ENCODE results near the gene HERC3. TPM values are rescaled to one million over a fixed set of nuclear protein-coding genes. Genes with fewer than 3 reads are reported as not detected.

The HERC3 gene
- total RNA-seq, 1 experiment from 2014 or later = 34.9 TPM

DNA sequence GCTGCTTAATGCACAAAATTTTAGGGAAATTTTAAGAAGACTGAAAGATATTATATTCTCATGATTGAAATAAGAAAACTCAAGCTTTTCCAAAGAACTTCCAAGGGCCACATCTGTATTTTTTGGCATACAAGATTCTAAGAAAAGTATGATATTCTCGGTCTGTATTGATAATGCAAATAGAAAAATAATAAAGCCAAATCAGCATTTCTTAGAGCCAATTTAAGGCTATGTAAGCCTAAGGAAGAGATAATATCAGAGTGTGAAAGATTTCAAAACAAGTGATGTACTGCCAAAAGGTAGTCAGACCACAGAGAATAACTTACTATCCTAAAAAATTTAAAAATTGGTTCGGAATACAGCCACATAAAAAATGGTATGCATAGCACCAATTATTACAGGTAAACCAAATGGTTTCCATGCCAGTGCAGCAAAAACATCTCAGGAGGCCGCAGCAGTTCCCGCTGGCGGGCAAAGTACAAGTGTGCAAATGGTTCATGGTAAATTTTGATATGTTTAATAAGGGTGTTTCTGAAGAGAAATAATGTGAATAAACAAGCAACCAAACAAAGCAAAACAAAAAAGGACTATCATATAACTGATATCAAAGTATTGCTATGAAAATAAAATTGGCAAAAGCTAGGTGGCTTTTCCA lies 140.6 kb downstream of the HERC3 start:
- DNase-seq (ENCODE audit: unreplicated experiment) = no peak
- H3K27me3 Mint-ChIP-seq (ENCODE audit: insufficient read depth, unreplicated experiment) = no peaks in the 10 kb centered on the region
- TF ChIP-seq, protein P1, sequence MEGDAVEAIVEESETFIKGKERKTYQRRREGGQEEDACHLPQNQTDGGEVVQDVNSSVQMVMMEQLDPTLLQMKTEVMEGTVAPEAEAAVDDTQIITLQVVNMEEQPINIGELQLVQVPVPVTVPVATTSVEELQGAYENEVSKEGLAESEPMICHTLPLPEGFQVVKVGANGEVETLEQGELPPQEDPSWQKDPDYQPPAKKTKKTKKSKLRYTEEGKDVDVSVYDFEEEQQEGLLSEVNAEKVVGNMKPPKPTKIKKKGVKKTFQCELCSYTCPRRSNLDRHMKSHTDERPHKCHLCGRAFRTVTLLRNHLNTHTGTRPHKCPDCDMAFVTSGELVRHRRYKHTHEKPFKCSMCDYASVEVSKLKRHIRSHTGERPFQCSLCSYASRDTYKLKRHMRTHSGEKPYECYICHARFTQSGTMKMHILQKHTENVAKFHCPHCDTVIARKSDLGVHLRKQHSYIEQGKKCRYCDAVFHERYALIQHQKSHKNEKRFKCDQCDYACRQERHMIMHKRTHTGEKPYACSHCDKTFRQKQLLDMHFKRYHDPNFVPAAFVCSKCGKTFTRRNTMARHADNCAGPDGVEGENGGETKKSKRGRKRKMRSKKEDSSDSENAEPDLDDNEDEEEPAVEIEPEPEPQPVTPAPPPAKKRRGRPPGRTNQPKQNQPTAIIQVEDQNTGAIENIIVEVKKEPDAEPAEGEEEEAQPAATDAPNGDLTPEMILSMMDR (IDR thresholded peaks at IDR 0.05; ENCODE audit: unreplicated experiment) = no peak
- BruUV-seq (replicated peaks) = no TSS peak
- POLR2A ChIA-PET = interaction anchor here (1.2 kb wide), 1 partner anchor 209 kb away, joined by 3 read pairs; the partner anchor contains the start of gene PYURF
- H3K27ac Mint-ChIP-seq (ENCODE audit: low read depth, unreplicated experiment) = no peak overlapping the region
- CTCF ChIA-PET = no interaction called here
- no peaks in the 10 kb centered on the region for H3K9me3 Mint-ChIP-seq (ENCODE audit: unreplicated experiment)
- H3K36me3 Mint-ChIP-seq (ENCODE audit: insufficient read depth, unreplicated experiment) = peaks cover 39% of the 10 kb centered on the region
- intact Hi-C loops (cut with micrococcal nuclease) = no loop called here
- no peak overlapping the region for H3K4me3 Mint-ChIP-seq (ENCODE audit: unreplicated experiment)
- H3K4me1 Mint-ChIP-seq (ENCODE audit: insufficient read depth, unreplicated experiment) = no peaks in the 10 kb centered on the region

DNA sequence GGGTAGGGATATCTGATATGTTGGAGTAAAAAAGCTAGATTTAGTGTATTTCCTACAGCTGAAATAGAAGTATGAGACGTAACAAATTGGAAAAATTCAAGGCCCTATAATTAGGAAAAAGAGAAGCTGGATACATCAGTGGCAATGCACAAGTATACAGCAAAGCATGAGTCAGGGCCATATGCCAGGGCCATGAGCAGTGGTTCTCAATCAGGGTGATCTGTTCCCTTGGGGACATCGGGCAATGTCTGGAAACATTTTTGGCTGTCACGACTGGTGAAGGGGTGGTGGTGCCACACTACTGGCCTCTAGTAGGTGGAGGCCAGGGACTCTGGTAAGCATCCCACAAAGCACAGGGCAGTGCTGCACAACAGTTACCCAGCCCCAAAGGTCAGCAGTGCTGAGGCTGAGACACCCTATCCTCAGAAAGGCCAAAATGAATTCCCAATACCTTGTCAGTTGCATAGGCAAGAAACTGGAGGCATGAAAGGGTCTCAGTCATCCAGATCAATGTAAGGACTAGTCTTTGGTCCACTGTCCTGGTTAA lies 142.2 kb downstream of the HERC3 start:
- intact Hi-C loops (cut with micrococcal nuclease) = no loop called here
- H3K4me3 Mint-ChIP-seq (ENCODE audit: unreplicated experiment) = no peak overlapping the region
- H3K4me1 Mint-ChIP-seq (ENCODE audit: insufficient read depth, unreplicated experiment) = no peaks in the 10 kb centered on the region
- H3K27ac Mint-ChIP-seq (ENCODE audit: low read depth, unreplicated experiment) = no peak overlapping the region
- peaks cover 34% of the 10 kb centered on the region for H3K36me3 Mint-ChIP-seq (ENCODE audit: insufficient read depth, unreplicated experiment)
- ChIA-PET CTCF (interaction anchor here (0.9 kb wide), 1 partner anchor 20 kb away, joined by 4 read pairs; no protein-coding TSS in a partner anchor), POLR2A (no interaction called here)
- DNase-seq (ENCODE audit: unreplicated experiment) = no peak
- BruUV-seq (replicated peaks) = no TSS peak
- no peaks in the 10 kb centered on the region for H3K9me3 Mint-ChIP-seq (ENCODE audit: unreplicated experiment)
- TF ChIP-seq, protein P1 (IDR thresholded peaks at IDR 0.05; ENCODE audit: unreplicated experiment) = no peak
- no peaks in the 10 kb centered on the region for H3K27me3 Mint-ChIP-seq (ENCODE audit: insufficient read depth, unreplicated experiment)

DNA sequence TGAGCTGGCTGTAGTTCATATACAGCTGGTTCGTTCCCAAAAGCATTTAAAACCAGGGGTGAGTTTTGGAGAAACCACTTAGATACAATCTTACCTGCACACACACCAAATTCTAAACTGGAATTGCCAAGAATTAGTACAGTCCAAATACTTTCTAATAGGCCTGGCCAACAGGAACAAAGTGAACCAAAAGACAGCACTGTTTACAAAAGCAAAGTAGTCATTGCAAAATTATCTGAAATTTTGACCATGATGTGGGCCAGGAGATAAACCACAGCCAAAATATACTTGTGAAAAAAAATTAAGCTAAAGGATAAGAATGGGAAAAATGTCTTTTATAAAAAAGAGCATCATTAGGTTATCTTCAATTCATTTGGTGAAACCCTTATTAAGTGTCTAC lies 143.3 kb downstream of the HERC3 start:
- Mint-ChIP-seq H3K4me1 (ENCODE audit: insufficient read depth, unreplicated experiment) (no peaks in the 10 kb centered on the region), H3K9me3 (ENCODE audit: unreplicated experiment) (no peaks in the 10 kb centered on the region), H3K27ac (ENCODE audit: low read depth, unreplicated experiment) (no peak overlapping the region), H3K27me3 (ENCODE audit: insufficient read depth, unreplicated experiment) (no peaks in the 10 kb centered on the region), H3K36me3 (ENCODE audit: insufficient read depth, unreplicated experiment) (peaks cover 36% of the 10 kb centered on the region), H3K4me3 (ENCODE audit: unreplicated experiment) (no peak overlapping the region)
- ChIA-PET CTCF (interaction anchor here (1.7 kb wide), 1 partner anchor 11 kb away, joined by 5 read pairs; no protein-coding TSS in a partner anchor), POLR2A (interaction anchor here (1.2 to 1.3 kb wide), 2 partner anchors 11 to 32 kb away, joined by 3 read pairs; no protein-coding TSS in a partner anchor)
- DNase-seq (ENCODE audit: unreplicated experiment) = no peak
- intact Hi-C loops (cut with micrococcal nuclease) = no loop called here
- BruUV-seq (replicated peaks) = no TSS peak
- TF ChIP-seq, protein P1 (IDR thresholded peaks at IDR 0.05; ENCODE audit: unreplicated experiment) = no peak

DNA sequence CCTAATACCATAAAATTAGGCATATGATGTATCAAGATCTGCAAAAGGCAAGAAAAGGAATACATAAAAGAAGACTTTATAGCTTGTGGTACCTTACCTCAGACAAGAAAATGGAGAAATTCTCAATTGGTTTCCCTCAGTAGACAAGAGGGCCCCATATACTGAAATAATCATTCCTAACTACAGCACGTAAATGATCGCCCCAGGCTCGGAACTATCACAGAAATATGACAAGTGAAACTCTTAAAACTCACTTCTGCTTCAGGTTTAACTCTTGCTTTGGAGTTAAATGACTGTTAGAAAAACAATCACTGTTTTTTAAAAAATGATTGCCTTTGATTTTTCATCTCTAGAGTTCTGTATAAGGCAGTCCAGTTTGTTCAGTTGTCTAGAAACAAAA lies 144.0 kb downstream of the HERC3 start:
- Mint-ChIP-seq H3K4me1 (ENCODE audit: insufficient read depth, unreplicated experiment) (no peaks in the 10 kb centered on the region), H3K27ac (ENCODE audit: low read depth, unreplicated experiment) (no peak overlapping the region), H3K4me3 (ENCODE audit: unreplicated experiment) (no peak overlapping the region), H3K9me3 (ENCODE audit: unreplicated experiment) (no peaks in the 10 kb centered on the region), H3K36me3 (ENCODE audit: insufficient read depth, unreplicated experiment) (peaks cover 32% of the 10 kb centered on the region), H3K27me3 (ENCODE audit: insufficient read depth, unreplicated experiment) (no peaks in the 10 kb centered on the region)
- intact Hi-C loops (cut with micrococcal nuclease) = no loop called here
- ChIA-PET CTCF (interaction anchor here (1.7 kb wide), 1 partner anchor 11 kb away, joined by 5 read pairs; no protein-coding TSS in a partner anchor), POLR2A (interaction anchor here (1.2 to 1.3 kb wide), 2 partner anchors 11 to 33 kb away, joined by 3 read pairs; no protein-coding TSS in a partner anchor)
- TF ChIP-seq, protein P1 (IDR thresholded peaks at IDR 0.05; ENCODE audit: unreplicated experiment) = no peak
- no TSS peak for BruUV-seq (replicated peaks)
- no peak for DNase-seq (ENCODE audit: unreplicated experiment)
